ENCODE data around the gene RGL1.
"Not testable (repeated sequence)": the region's sequence is repeated elsewhere in the genome, so short reads cannot be mapped to it uniquely, and the experiment has no call there.

RGL1 gene

GRCh38 chr1:183783767-183784637, 20.9 kb upstream of the RGL1 start:
- H3K27me3 ChIP-seq (ENCODE audit: control insufficient read depth, low read length), result 0 out of 2 replicates have a peak, but pooled peaks cover 2% of the 10 kb centered on the region
- H3K9me3 ChIP-seq (ENCODE audit: control insufficient read depth, insufficient read depth, low read length), result no peaks in the 10 kb centered on the region
- no peak overlapping the region for H3K4me3 ChIP-seq (ENCODE audit: low read length)
- H3K4me2 ChIP-seq (ENCODE audit: low read length), result no peak overlapping the region
- no peaks in the 10 kb centered on the region for H3K36me3 ChIP-seq (ENCODE audit: control insufficient read depth, low read length)
- H3K4me1 ChIP-seq (ENCODE audit: control insufficient read depth, low read length), result peaks cover 5% of the 10 kb centered on the region; the same call in 1 of the 2 replicates
- H3F3A ChIP-seq (ENCODE audit: control insufficient read depth, insufficient read depth), result no peaks in the 10 kb centered on the region
- H3K27ac ChIP-seq (ENCODE audit: low read depth, low read length), result no peak overlapping the region
- H3K9me2 ChIP-seq (replicated peaks; ENCODE audit: control insufficient read depth, low read length), result no peaks in the 10 kb centered on the region
- H3K79me2 ChIP-seq (ENCODE audit: control insufficient read depth, low read length), result no peaks in the 10 kb centered on the region
- H4K20me1 ChIP-seq (ENCODE audit: control insufficient read depth, insufficient read depth, low read depth, low read length), result no peaks in the 10 kb centered on the region
- TF ChIP-seq CTCF (IDR thresholded peaks at IDR 0.05; ENCODE audit: low read depth, low read length, poor library complexity, severe bottlenecking) (no peak), EZH2phosphoT487 (IDR thresholded peaks at IDR 0.05; ENCODE audit: borderline replicate concordance, low read length) (no peak)

DNA sequence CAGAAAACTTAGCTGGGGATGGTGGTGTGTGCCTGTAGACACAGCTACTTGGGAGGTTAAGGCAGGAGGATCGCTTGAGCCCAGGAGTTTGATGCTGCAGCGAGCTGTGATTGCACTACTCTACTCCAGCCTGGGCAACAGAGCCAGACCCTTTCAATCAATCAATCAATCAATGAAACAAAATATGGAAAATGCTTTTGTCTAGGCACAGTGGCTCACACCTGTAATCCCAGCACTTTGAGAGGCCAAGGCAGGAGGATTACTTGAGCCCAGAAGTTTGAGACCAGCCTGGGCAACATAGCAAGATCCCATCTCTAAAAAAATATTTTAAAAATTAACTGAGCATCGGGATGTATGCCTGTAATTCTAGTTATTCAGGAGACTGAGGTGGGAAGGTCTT, 19.0 kb upstream of the RGL1 start:
- H3K4me2 ChIP-seq (ENCODE audit: low read length); H3K4me1 ChIP-seq (ENCODE audit: control insufficient read depth, low read length); H3K9me2 ChIP-seq (replicated peaks; ENCODE audit: control insufficient read depth, low read length); H3K27ac ChIP-seq (ENCODE audit: low read depth, low read length); H3K36me3 ChIP-seq (ENCODE audit: control insufficient read depth, low read length); H3K27me3 ChIP-seq (ENCODE audit: control insufficient read depth, low read length); H3K4me3 ChIP-seq (ENCODE audit: low read length); H3K79me2 ChIP-seq (ENCODE audit: control insufficient read depth, low read length); H3F3A ChIP-seq (ENCODE audit: control insufficient read depth, insufficient read depth); H4K20me1 ChIP-seq (ENCODE audit: control insufficient read depth, insufficient read depth, low read depth, low read length); H3K9me3 ChIP-seq (ENCODE audit: control insufficient read depth, insufficient read depth, low read length): not testable (repeated sequence)

DNA sequence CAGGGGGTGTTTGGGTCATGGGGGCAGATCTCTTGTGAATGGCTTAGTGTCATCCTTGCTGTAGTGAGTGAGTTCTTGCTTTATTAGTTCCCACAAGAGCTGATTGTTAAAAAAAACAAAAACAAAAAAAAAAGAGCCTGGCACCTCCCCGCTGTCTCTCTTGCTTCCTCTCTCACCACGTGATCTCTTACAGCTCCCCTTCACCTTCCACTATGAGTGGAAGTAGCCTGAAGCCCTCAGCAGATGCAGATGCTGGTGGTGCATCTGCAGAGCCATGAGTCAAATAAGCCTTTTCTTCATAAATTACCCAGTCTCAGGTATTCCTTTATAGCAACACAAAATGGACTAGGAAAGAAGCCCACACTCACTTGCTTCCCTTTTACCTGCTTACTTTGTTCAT, 17.2 kb upstream of the RGL1 start:
- Histone ChIP-seq H3F3A (ENCODE audit: control insufficient read depth, insufficient read depth) (no peaks in the 10 kb centered on the region), H4K20me1 (ENCODE audit: control insufficient read depth, insufficient read depth, low read depth, low read length) (no peaks in the 10 kb centered on the region), H3K4me2 (ENCODE audit: low read length) (no peak overlapping the region)

More for the DNA sequence above, 17.2 kb upstream of the RGL1 start:
- 0 out of 2 replicates have a peak, but pooled peaks cover 2% of the 10 kb centered on the region for H3K27me3 ChIP-seq (ENCODE audit: control insufficient read depth, low read length)
- H3K79me2 ChIP-seq (ENCODE audit: control insufficient read depth, low read length), result no peaks in the 10 kb centered on the region
- no peaks in the 10 kb centered on the region for H3K9me2 ChIP-seq (replicated peaks; ENCODE audit: control insufficient read depth, low read length)
- H3K27ac ChIP-seq (ENCODE audit: low read depth, low read length), result no peak overlapping the region
- no peak overlapping the region for H3K4me3 ChIP-seq (ENCODE audit: low read length)
- peaks cover 5% of the 10 kb centered on the region; the same call in 1 of the 2 replicates for H3K4me1 ChIP-seq (ENCODE audit: control insufficient read depth, low read length)
- H3K9me3 ChIP-seq (ENCODE audit: control insufficient read depth, insufficient read depth, low read length), result no peaks in the 10 kb centered on the region
- no peaks in the 10 kb centered on the region for H3K36me3 ChIP-seq (ENCODE audit: control insufficient read depth, low read length)
- TF ChIP-seq CTCF (IDR thresholded peaks at IDR 0.05; ENCODE audit: low read depth, low read length, poor library complexity, severe bottlenecking) (no peak), EZH2phosphoT487 (IDR thresholded peaks at IDR 0.05; ENCODE audit: borderline replicate concordance, low read length) (no peak)

Measured in DOHH2 (cell line).